DMS53 treated with DMSO at 0.1 percent for 48 hours (cell line): ENCODE results near the gene SLC6A7.

Experiments
- DNase-seq: peaks from one replicate; lab custom pipeline; 2025; ENCODE audit not compliant: unreplicated experiment; lab: John Stamatoyannopoulos, UW

SLC6A7 gene

GRCh38 chr5:150155258-150156026 lies 34.4 kb upstream of the SLC6A7 start, which contains the start of gene PDGFRB:
PDGFRB (minus strand) TSS chr5:150155845; CDS start chr5:150137047, 18,798 bp downstream.
- peak; percentile 3 for DNase-seq

- no peak for DNase-seq
Measured at GRCh38 chr5:150156027-150156368, 33.9 kb upstream of the SLC6A7 start.

- no peak for DNase-seq
Measured at GRCh38 chr5:150156540-150156939, 33.3 kb upstream of the SLC6A7 start.

- DNase-seq = no peak
Measured at GRCh38 chr5:150157168-150157567, 32.7 kb upstream of the SLC6A7 start.

GRCh38 chr5:150158170-150158949 lies 31.5 kb upstream of the SLC6A7 start:
- DNase-seq = no peak

GRCh38 chr5:150159031-150159430 lies 30.8 kb upstream of the SLC6A7 start:
- DNase-seq = no peak

GRCh38 chr5:150159741-150160179 lies 30.1 kb upstream of the SLC6A7 start:
- DNase-seq = no peak

GRCh38 chr5:150160448-150161081 lies 29.3 kb upstream of the SLC6A7 start:
- no peak for DNase-seq

GRCh38 chr5:150161242-150162141 lies 28.4 kb upstream of the SLC6A7 start:
- DNase-seq = peak; percentile 66

GRCh38 chr5:150162142-150162513 lies 27.7 kb upstream of the SLC6A7 start:
- no peak for DNase-seq

GRCh38 chr5:150163035-150163434 lies 26.8 kb upstream of the SLC6A7 start:
- no peak for DNase-seq

- no peak for DNase-seq
Measured at GRCh38 chr5:150163547-150164059, 26.3 kb upstream of the SLC6A7 start.

GRCh38 chr5:150164211-150164980 lies 25.5 kb upstream of the SLC6A7 start:
- no peak for DNase-seq

- DNase-seq = no peak
Measured at GRCh38 chr5:150166037-150166649, 23.7 kb upstream of the SLC6A7 start.

- DNase-seq = no peak
Measured at GRCh38 chr5:150166650-150167511, 23.0 kb upstream of the SLC6A7 start, which contains the start of gene CDX1. CDX1 (plus strand) TSS chr5:150166778; CDS start chr5:150166877, 99 bp downstream.

GRCh38 chr5:150167512-150167850 lies 22.4 kb upstream of the SLC6A7 start:
- DNase-seq = no peak

- DNase-seq = no peak
Measured at GRCh38 chr5:150167908-150168307, 22.0 kb upstream of the SLC6A7 start.

- no peak for DNase-seq
Measured at GRCh38 chr5:150168864-150169263, 21.0 kb upstream of the SLC6A7 start.
